GM12878 (cell line): ENCODE measurements around the gene C16orf90. TPM values are rescaled to one million over a fixed set of nuclear protein-coding genes. Genes with fewer than 3 reads are reported as not detected.

Source experiments
- ATAC-seq: fragments of 200-7000 bp; cut with Tn5 transposase; 3 replicates; pipeline ENCODE4 v1.9.1; 2020; ENCODE audit warnings: mild to moderate bottlenecking, moderate library complexity
- BruUV-seq: library from RNA; stranded (reverse); fragments of 400-500 nt; replicated peaks from 2 replicates; lab custom pipeline; 2021; lab: Mats Ljungman, UMichigan
- CTCF ChIA-PET: fragments of 300-600 bp; sonication (Branson Sonifier 250); formaldehyde crosslinking; extraction: SDS; loops from one replicate; lab custom pipeline; 2021; ENCODE audit warnings: inconsistent platforms; lab: Yijun Ruan, JAX
- POLR2A ChIA-PET: fragments of 350-600 bp; formaldehyde crosslinking; extraction: SDS; loops from one replicate; lab custom pipeline; 2021; ENCODE audit warnings: inconsistent platforms; lab: Charles Lee
- RAD21 ChIA-PET: fragments of 300-600 bp; sonication (Branson Sonifier 250); formaldehyde crosslinking; loops from one replicate; lab custom pipeline; 2023; ENCODE audit warnings: antibody characterized with exemption; ENCODE audit not compliant: unreplicated experiment; lab: Charles Lee
- SMC1A ChIA-PET: fragments of 300-600 bp; sonication (Branson Sonifier 250); formaldehyde crosslinking; loops from one replicate; lab custom pipeline; 2023; ENCODE audit not compliant: unreplicated experiment, uncharacterized antibody; lab: Charles Lee
- DNase-seq: peaks from one replicate; pipeline ENCODE4 v3.0.0-alpha.2; 2011; ENCODE audit warnings: low read depth, low spot score
- FAIRE-seq: peaks from 3 replicates; lab custom pipeline; 2011; peaks lifted over from hg19 to GRCh38; lab: Jason Lieb, UNC
- H2AFZ ChIP-seq: 2 replicates; pipeline ENCODE4 v1.6.0; 2011; ENCODE audit warnings: low read depth, low read length, control low read depth; ENCODE audit not compliant: control insufficient read depth
- H3K27ac ChIP-seq: 2 replicates; pipeline ENCODE4 v1.5.1; 2011; ENCODE audit warnings: control low read depth; ENCODE audit not compliant: control insufficient read depth, insufficient read depth
- H3K27me3 ChIP-seq, 2 experiments: replicated peaks in 1 of 2; 2 replicates each; pipeline versions ENCODE4 v1.6.0 to v1.6.1; 2011; ENCODE audit warnings: low read length in 1 of 2; ENCODE audit not compliant: control insufficient read depth in 2 of 2, insufficient read depth in 2 of 2
- H3K36me3 ChIP-seq, 2 experiments: 2 replicates each; pipeline ENCODE4 v1.5.1; 2011; ENCODE audit warnings: low read length in 1 of 2; ENCODE audit not compliant: control insufficient read depth in 2 of 2, insufficient read depth in 2 of 2
- H3K4me1 ChIP-seq: 2 replicates; pipeline ENCODE4 v1.6.1; 2011; ENCODE audit warnings: mild to moderate bottlenecking, low read length, moderate library complexity, mixed read lengths; ENCODE audit not compliant: control insufficient read depth, insufficient read depth
- H3K4me2 ChIP-seq: 2 replicates; pipeline ENCODE4 v1.6.0; 2011; ENCODE audit warnings: control low read depth; ENCODE audit not compliant: control insufficient read depth, insufficient read depth
- H3K4me3 ChIP-seq: fragments of 200-600 bp; sonication (generic); 2 replicates; pipeline ENCODE4 v1.5.1; 2016
- H3K79me2 ChIP-seq: 2 replicates; pipeline ENCODE4 v1.6.0; 2011; ENCODE audit warnings: low read length; ENCODE audit not compliant: control insufficient read depth, insufficient read depth
- H3K9ac ChIP-seq: 2 replicates; pipeline ENCODE4 v1.8.0; 2011; ENCODE audit warnings: low read length, control low read depth, mixed read lengths; ENCODE audit not compliant: control insufficient read depth, insufficient read depth
- H3K9me3 ChIP-seq: replicated peaks from 3 replicates; pipeline ENCODE4 v1.5.1; 2011; ENCODE audit warnings: mild to moderate bottlenecking, low read length; ENCODE audit not compliant: control insufficient read depth, insufficient read depth
- H4K20me1 ChIP-seq: 2 replicates; pipeline ENCODE4 v1.6.0; 2011; ENCODE audit not compliant: control insufficient read depth, insufficient read depth
- BCL11A ChIP-seq: IDR thresholded peaks from 2 replicates; pipeline ENCODE4 v1.6.1; 2011; ENCODE audit warnings: low read depth, low read length
- BCL3 ChIP-seq: IDR thresholded peaks from 2 replicates; pipeline ENCODE4 v1.6.1; 2011; ENCODE audit warnings: borderline replicate concordance, low read depth, mild to moderate bottlenecking, moderate library complexity, low read length; ENCODE audit not compliant: insufficient read depth, poor library complexity, severe bottlenecking
- BHLHE40 ChIP-seq, 2 experiments: fragments of 450-650 bp in 1 of 2; IDR thresholded peaks; 2 replicates each; pipeline ENCODE4 v1.6.1; 2011 to 2017; ENCODE audit warnings: low read depth in 2 of 2, borderline replicate concordance in 1 of 2, improper control_type of control experiment in 1 of 2, low read length in 1 of 2, mild to moderate bottlenecking in 1 of 2
- CBFB ChIP-seq: IDR thresholded peaks from 2 replicates; pipeline ENCODE4 v1.6.1; 2016; ENCODE audit warnings: antibody characterized with exemption, low read depth
- ESRRA ChIP-seq: IDR thresholded peaks from 2 replicates; pipeline ENCODE4 v1.6.1; 2012; ENCODE audit warnings: mild to moderate bottlenecking, low read length, improper control_type of control experiment
- FOXK2 ChIP-seq: fragments of 450-650 bp; IDR thresholded peaks from 2 replicates; pipeline ENCODE4 v1.6.1; 2017; ENCODE audit warnings: mild to moderate bottlenecking, moderate library complexity
- HDAC6 ChIP-seq: fragments of 200-600 bp; sonication (generic); IDR thresholded peaks from one replicate; pipeline ENCODE4 v1.8.0; 2017; ENCODE audit warnings: antibody characterized with exemption; ENCODE audit not compliant: unreplicated experiment
- MEF2A ChIP-seq: IDR thresholded peaks from 2 replicates; pipeline ENCODE4 v1.6.1; 2011; ENCODE audit warnings: low read depth, mild to moderate bottlenecking, low read length, moderate library complexity; ENCODE audit not compliant: insufficient read depth
- MYB ChIP-seq: fragments of 150-350 bp; IDR thresholded peaks from 2 replicates; pipeline ENCODE4 v1.6.1; 2014; ENCODE audit warnings: mild to moderate bottlenecking, low read depth, low read length, borderline replicate concordance
- NFIC ChIP-seq: IDR thresholded peaks from 2 replicates; pipeline ENCODE4 v1.6.1; 2012; ENCODE audit warnings: low read depth, mild to moderate bottlenecking, inconsistent platforms, low read length, moderate library complexity
- REST ChIP-seq: IDR thresholded peaks from 2 replicates; pipeline ENCODE4 v1.6.1; 2012; ENCODE audit warnings: mild to moderate bottlenecking, low read depth, low read length
- SIN3A ChIP-seq: IDR thresholded peaks from 2 replicates; pipeline ENCODE4 v1.6.1; 2012; ENCODE audit warnings: low read depth, low read length, improper control_type of control experiment
- SMAD1 ChIP-seq: fragments of 450-650 bp; IDR thresholded peaks from 2 replicates; pipeline ENCODE4 v1.6.1; 2018; ENCODE audit warnings: mild to moderate bottlenecking, low read depth; ENCODE audit not compliant: partially characterized antibody
- SP1 ChIP-seq: IDR thresholded peaks from one replicate; pipeline ENCODE4 v1.6.1; 2011; ENCODE audit warnings: low read depth, low read length
- SUZ12 ChIP-seq: fragments of 200-600 bp; sonication (generic); IDR thresholded peaks from one replicate; pipeline ENCODE4 v1.6.1; 2018; ENCODE audit warnings: antibody characterized with exemption, mild to moderate bottlenecking; ENCODE audit not compliant: unreplicated experiment
- ZNF622 ChIP-seq: fragments of 450-650 bp; IDR thresholded peaks from 2 replicates; pipeline ENCODE4 v1.6.1; 2017; ENCODE audit warnings: mild to moderate bottlenecking, inconsistent platforms
- WGBS: methylation state at CpG from one replicate; pipeline ENCODE4 v1.1.6; 2016; ENCODE audit warnings: low lambda C conversion rate; ENCODE audit not compliant: insufficient replicate concordance, insufficient coverage; ENCODE audit errors: missing lambda C conversion rate; 5-methylcytosine and 5-hydroxymethylcytosine counted together
- in situ Hi-C: fragments of 300-500 bp; cut with MboI; formaldehyde crosslinking; loops from 9 replicates; pipeline ENCODE4 v1.14.3; 2018; ENCODE audit warnings: mixed read lengths
- intact Hi-C: fragments of 100-400 bp; cut with micrococcal nuclease; formaldehyde crosslinking; loops from one replicate; pipeline ENCODE4 v1.14.2; 2022; ENCODE audit not compliant: unreplicated experiment
- polyA plus RNA-seq, 11 experiments: library from polyadenylated mRNA; depleted of rRNA in 4 of 11; unstranded in 6 of 11; stranded (reverse) in 5 of 11; fragments of >200 nt; fragmentation: Nextera tagmentation in 4 of 11; fragmentation: Illumina TruSeq in 1 of 11; extraction: Ambion mirVana in 4 of 11; extraction: Trizol in 1 of 11; gene quantifications; 1 replicate in 1 of 11; 2 replicates in 10 of 11; pipeline versions ENCODE4 v1.2.1 to v1.2.3, GENCODE V29; 2011 to 2016; ENCODE audit warnings: inconsistent platforms in 2 of 11, missing spikeins in 2 of 11, low read depth in 1 of 11
- total RNA-seq, 4 experiments: library from RNA; depleted of rRNA in 3 of 4; stranded (reverse); fragments of >200 nt in 3 of 4; fragmentation: Illumina TruSeq in 1 of 4; extraction: Trizol in 1 of 4; gene quantifications; 2 replicates each; pipeline versions ENCODE4 v1.2.1 to v1.2.3, GENCODE V29; 2013 to 2021
- TF ChIP-seq, protein P1 (sequence below): IDR thresholded peaks from 2 replicates; pipeline ENCODE4 v1.6.1; 2012; ENCODE audit warnings: low read depth, low read length, improper control_type of control experiment

Gene C16orf90
- total and polyA plus RNA-seq, 10 of the 15 experiments (the other 5 are each of a cell fraction or from before 2014, with no cell fraction given), result not detected

- intact Hi-C loops, result no loop called here
- H3K27me3 ChIP-seq, result no peaks in the 10 kb centered on the region
- ChIA-PET RAD21 (no interaction called here), CTCF (no interaction called here), POLR2A (no interaction called here), SMC1A (no interaction called here)
- H2AFZ ChIP-seq, result no peak overlapping the region
- no peak for FAIRE-seq
- in situ Hi-C loops, result no loop called here
- H4K20me1 ChIP-seq, result no peaks in the 10 kb centered on the region
- 88% methylated on average over 6 of the region's 6 CpGs for WGBS
- H3K9ac ChIP-seq, result no peak overlapping the region
- DNase-seq, result no peak
- BruUV-seq, result no TSS peak
- H3K27ac ChIP-seq, result no peak overlapping the region
- H3K36me3 ChIP-seq, result peaks cover 0 to 3% of the 10 kb centered on the region in 2 experiments; a peak in 2 of 4 replicates
- no peak for ATAC-seq
- no peaks in the 10 kb centered on the region for H3K4me1 ChIP-seq
- H3K4me3 ChIP-seq, result no peak overlapping the region
- TF ChIP-seq SP1 (no peak), REST (no peak), SUZ12 (no peak), HDAC6 (no peak), FOXK2 (no peak), SIN3A (no peak), MYB (no peak), MEF2A (no peak), BCL3 (no peak), CBFB (no peak), BCL11A (no peak), SMAD1 (no peak), BHLHE40 (IDR thresholded peaks at IDR 0.05; ENCODE audit: borderline replicate concordance in 1 of 2, low read depth in 2 of 2, low read length in 1 of 2) (no peak), ZNF622 (no peak), NFIC (no peak), ESRRA (no peak)
- TF ChIP-seq, protein P1, sequence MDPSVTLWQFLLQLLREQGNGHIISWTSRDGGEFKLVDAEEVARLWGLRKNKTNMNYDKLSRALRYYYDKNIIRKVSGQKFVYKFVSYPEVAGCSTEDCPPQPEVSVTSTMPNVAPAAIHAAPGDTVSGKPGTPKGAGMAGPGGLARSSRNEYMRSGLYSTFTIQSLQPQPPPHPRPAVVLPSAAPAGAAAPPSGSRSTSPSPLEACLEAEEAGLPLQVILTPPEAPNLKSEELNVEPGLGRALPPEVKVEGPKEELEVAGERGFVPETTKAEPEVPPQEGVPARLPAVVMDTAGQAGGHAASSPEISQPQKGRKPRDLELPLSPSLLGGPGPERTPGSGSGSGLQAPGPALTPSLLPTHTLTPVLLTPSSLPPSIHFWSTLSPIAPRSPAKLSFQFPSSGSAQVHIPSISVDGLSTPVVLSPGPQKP, result no peak
- H3K9me3 ChIP-seq, result no peaks in the 10 kb centered on the region
- H3K4me2 ChIP-seq, result no peak overlapping the region
- H3K79me2 ChIP-seq, result no peaks in the 10 kb centered on the region
Measured at GRCh38 chr16:3518292-3518985, 23.1 kb upstream of the C16orf90 start.
